Cardiac septum (tissue), 1 donor: Measurements from ENCODE around the gene ANTKMT. TPM values are rescaled to one million over a fixed set of nuclear protein-coding genes. Genes with fewer than 3 reads are reported as not detected.

Source experiments
- DNase-seq: peaks from one replicate; pipeline ENCODE4 v3.0.0-alpha.2; 2020; ENCODE audit warnings: low spot score
- intact Hi-C: fragments of 100-400 bp; cut with DNase I; formaldehyde crosslinking; loops from one replicate; pipeline ENCODE4 v1.14.0; 2022
- total RNA-seq: library from RNA; stranded (reverse); fragmentation: NEBNext Ultra II Directional; extraction: Animal tissue kit (Norgen Biotek cat#: 25700); gene quantifications from one replicate; pipeline ENCODE4 v1.2.1, GENCODE V29; 2021
- donor health status: DM: no; HTN: no; CAD: no.

The ANTKMT gene
- total RNA-seq, 1 donor from 2014 or later = 36.6 TPM

DNA sequence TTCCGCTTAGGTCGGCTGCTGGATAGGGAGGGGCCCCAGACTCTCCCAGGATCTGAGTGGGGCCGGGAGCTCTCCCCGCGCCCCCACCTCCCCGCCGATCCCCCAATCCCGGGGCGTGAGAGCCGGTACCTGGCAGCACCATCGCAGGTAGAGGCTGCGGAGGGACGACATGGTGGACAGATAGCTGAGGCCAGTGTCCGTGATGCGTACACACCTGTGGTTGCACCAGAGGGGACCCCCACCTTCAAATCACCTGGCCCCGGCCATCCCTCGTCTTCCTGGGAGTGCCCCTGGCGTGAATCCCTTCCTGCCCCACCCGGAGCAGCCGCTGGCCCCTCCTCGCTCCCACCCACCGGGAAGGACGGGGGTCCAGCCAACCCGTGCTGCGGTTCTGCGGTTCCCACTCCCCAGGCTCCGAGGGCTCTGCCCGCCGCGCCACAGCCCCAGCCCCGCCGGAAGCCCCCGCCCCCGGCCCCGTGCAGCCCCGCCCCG, 26.0 kb upstream of the ANTKMT start:
- intact Hi-C loops = no loop called here
- no peak for DNase-seq

DNA sequence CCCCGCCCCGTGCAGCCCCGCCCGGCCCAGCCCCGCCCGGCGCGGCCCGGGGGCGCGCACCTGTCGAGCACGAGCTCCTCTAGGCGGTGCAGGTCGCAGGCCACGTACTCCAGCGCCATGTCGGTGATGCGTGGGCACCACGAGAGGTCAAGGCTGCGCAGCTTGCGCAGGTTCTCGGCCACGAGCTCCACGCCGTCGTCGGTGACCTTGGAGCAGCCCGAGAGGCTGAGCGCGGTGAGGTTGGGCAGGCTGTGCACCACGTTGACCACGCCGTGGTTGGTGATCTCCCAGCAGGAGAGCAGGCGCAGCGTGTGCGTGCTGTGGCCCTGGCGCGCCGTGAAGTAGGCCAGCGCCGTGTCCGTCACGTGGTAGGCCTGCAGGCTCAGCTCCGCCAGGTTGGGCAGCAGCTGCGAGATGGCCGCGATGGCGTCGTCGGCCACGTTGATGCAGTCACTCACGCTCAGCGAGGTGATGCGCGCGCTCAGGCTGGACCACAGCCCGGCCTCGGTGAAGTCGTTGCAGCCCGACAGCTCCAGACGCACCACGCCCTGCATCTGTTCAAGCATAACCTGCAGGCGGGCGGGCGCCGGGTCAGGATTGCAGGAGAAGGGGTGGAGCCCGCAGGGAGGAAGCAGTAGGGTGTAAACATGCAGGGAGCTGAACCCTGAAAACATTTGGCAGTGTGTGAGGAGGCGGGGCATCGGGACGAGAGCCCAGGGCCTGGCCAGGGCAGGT, 25.4 kb upstream of the ANTKMT start:
- intact Hi-C loops = no loop called here
- DNase-seq = no peak

DNA sequence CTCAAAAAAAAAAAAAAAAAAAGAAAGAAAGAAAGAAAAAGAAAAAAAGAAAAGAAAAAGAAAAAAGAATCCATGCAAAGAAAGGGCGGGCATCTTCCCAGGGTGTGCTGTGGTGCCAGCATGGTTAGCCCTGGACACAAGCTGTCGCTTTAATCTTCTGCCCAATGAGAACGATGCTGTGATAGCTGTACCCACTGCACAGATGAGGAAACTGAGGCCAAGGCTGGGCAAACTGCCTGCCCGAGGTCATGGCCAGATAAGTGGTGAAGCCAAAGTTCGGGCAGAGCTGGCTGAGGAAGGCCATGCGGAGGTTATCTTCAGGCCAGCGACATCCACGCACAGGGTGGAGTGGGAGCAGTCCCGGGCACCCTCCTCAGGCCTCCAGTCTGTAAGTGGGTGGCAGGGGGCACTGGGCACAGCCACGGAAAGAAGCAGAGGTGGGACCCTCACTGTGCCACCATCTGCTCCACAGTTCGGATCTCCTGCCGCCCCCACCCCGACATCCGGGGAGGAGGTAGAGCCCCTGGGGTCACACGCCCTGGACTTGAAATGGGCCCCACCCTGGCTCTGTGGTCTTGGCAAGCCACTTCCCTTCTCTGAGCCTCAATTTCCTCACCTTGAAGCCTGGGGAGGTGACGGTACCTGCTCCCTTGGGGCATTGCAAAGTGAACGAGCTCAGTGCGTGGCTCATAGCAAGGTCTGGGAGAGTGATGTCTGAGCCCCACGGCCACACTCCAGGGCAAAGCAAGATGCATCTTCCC, 21.9 kb upstream of the ANTKMT start:
- DNase-seq = no peak
- intact Hi-C loops = no loop called here

DNA sequence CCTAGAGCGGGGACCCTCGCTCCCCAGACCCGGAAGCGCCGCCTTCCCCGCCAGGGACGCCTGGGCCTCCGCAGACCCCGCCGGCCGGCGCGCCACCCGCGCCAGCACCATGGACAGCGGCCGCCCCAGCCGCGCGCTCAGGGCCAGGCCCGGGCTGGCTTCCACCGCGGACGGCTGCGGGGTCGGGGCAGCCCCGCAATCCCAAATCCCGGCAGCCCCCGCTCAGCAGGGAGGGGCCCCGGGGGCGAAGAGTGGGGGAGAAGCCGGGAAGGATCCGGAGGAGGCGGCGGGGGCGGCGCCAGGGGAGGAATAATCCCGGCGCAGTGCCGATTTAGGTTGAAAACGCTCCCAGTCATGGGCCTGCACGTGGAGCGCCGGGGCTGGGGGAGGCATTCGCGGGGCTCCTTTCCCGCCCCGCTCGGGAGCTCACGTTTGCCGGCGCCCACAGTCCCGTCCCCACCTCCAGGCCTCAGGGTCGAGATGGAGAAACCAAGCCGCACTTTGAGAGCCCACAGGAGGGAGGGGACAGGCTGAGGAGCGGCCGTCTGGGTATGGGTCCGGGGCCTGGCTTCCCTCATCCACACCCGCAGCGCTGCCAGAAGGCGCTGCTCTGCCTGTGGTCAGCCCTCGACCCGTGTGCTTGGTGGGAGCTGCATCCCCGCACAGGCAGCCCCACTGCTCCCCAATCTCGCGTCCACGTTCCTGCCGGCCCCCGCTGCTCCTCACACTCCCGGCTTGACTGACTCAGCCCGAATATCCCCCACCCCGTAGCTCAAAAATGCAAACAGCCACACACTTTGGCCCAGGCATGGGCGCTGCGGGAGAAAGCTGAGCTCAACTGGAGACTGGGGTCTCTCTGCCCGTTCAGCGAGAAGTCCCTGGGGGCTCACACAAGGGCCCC, 20.0 kb upstream of the ANTKMT start:
- DNase-seq = no peak
- intact Hi-C loops = no loop called here

GRCh38 chr16:702341-702740, 18.6 kb upstream of the ANTKMT start:
- no peak for DNase-seq
- intact Hi-C loops = no loop called here

DNA sequence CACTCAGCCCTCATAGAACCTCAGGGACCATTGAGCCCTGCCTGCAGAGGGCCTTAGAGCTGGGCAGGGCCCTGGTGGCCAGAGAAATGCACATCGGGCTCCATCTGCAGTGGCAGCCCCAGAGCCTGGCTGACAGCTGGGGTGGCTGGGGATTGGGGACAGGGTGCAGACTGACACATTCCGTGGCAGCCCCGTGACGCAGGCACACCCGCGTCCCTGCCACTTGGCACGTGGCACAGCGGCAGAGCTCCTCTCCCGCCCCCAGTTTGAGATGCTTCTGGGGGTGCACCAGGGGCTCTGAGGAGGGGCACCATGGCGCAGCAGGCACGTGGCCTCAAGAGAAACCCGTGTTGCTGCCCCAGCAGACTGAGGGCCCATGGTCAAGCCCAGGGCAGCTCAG, 17.5 kb upstream of the ANTKMT start:
- no peak for DNase-seq
- intact Hi-C loops = no loop called here

DNA sequence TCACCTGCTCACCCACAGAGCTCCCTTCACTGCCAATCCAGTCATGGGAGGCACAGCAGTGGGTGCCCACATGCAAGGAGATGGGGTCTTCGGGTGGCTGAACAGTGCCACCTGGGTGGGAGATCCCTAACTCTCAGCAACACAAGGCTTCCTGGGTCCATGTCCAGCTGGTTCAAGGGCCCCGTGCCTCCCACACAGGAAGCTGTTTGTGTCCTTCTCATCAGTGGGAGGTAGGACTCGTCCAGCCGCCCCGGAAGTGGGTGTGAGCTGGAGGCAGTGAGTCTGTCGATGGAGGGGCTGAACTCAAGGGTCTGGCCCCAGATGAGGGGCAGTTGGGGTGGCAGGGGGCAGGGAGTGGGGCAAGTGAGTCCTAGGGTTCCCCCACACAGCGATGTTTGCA, 16.9 kb upstream of the ANTKMT start:
- DNase-seq = no peak
- intact Hi-C loops = no loop called here

GRCh38 chr16:704552-705380, 16.2 kb upstream of the ANTKMT start:
- intact Hi-C loops = no loop called here
- no peak for DNase-seq

DNA sequence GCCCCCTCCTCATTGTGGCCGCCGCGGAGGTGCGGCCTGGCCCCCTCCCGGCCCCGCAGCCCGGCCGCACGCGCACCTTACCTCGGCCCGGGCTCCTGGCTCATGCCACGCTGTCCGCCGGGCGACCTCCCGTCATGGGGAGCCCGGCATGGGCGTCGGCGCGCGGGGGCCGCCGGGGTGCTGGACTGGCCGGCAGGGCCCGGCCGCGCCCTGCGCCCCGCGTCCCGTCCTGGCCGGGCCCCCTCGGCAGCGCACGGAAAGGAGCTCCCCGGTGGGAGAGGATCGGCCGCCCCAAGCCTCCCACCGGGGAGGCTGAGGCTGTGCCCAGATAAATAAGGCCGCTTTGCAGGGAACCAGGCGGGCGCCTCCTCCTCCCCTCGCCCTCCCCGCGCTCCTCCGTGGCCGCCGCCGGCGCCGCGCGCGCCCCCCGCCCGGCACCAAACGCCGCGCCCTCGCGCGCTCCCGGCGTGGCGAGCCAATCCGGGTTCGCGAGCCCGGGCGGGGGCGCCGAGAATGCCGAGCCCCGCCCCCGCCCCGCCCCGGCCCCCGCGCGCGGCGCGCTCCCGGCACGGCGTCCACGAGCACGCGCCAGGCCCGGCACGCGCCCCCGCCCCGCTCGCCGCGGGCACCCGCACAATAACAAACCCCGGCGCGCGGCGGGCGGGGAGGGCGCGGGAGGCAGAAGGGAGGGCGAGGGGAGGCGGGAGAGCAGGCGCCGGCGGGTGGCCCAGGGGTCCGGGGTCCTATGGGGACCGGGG, 15.3 kb upstream of the ANTKMT start, which contains the start of gene FBXL16:
FBXL16 (minus strand) TSS at position 371 of the 758 bp plus-strand sequence. CDS start 8,396 bp downstream, outside the sequence.
- DNase-seq = no peak
- intact Hi-C loops = no loop called here

DNA sequence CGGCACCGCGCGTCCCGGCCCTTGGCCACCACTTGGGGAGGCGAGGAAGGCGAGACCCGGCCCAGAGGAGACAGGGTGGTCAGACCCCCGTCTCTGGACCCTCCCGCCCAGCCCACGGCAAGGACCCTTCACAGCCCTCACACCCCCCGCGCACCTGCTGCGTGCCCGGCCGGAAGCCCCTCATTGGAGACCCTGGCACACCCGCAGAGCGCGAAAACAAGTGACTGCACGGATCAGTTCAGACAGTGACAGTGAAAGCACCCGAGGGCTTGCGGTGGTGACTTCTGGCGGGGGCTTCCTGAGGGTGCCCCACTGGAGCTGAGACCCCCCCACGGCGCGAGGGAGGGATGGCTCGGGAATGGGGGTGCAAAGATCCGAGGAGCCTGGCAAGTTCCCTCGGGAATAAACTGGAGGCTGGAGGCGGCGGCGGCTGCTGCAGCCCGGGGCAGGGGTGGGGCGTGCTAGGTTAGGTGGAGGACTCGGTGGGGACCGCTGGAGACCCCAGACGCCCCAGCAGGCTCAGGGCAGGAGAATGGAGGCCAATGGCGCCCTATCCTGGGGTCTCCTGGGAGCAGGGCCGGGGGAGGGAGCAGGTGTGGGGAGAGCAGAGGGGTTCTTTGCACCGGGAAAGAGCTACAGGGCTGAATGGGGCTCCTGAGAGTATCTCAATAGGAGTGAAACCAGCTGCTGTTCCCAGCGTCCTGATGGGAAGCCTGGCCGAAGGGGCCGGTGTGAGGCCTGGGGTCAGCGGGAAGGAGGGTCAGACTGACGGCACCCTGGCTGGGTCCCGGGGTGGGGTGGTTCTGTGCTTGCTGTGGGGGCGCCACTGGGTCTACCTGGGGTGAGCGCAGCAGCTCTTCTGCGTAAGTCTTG, 14.5 kb upstream of the ANTKMT start:
- intact Hi-C loops = no loop called here
- no peak for DNase-seq

DNA sequence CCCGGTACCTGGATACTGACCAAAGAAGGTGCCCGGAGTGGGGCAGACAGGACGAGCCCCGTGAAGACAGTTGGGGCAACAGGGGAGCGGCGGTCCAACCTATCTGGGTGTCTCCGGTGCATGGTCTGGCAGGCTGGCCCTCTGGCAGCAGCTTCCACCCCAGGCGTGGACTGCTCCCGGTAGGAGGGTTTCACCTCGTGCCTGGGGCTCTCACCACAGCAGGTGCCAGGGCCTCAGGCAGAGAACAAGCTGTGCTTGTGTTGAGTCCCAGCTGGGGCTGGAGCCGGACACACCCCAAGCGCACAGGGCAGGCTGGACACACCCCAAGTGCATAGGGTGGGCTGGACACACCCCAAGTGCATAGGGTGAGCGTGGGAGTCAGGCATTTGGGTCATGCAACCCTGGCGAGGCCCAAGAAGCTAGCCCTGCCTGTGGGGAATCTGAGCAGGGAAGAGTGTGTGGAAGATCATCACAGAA, 13.8 kb upstream of the ANTKMT start:
- intact Hi-C loops = no loop called here
- no peak for DNase-seq

GRCh38 chr16:708019-708418, 12.9 kb upstream of the ANTKMT start:
- DNase-seq = no peak
- intact Hi-C loops = no loop called here

- DNase-seq = no peak
- intact Hi-C loops = no loop called here
These were observed 12.0 kb upstream of the ANTKMT start for GRCh38 chr16:708959-709358.

- DNase-seq = peak; percentile 85
- intact Hi-C loops = loop anchor here (5.0 kb wide), 1 partner anchor 347 kb away; no protein-coding TSS in a partner anchor
These were observed 11.1 kb upstream of the ANTKMT start for GRCh38 chr16:709566-710499.

DNA sequence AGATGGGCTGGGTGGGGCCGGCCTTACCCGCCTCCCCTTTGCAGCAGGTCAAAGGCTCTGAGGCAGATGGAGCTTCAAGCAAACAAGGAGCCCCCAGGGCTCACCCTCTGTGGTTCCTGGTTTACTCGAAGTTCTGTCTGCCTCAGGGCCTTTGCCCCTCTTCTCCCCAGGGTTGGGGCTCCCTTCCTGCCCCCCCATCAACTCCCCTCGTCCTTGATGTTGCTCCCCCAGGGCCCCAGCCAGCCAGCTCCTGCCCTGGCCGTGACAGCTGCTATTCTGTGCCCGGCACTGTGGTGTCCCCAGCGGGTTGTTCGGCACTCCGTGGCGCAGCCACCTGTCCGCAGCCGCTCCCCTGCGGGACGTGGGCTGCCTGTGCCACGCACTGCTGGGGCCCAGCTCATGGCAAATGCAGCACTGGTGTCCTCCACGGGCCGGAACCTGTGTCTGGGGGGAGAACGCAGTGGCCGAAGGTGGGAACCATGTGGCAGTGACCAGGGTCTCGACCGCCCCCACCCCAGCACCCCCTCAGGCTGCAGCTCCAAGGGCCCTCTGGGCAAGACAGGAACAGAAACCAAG, 10.4 kb upstream of the ANTKMT start:
- intact Hi-C loops = loop anchor here (1.0 to 5.0 kb wide), 2 partner anchors 75 to 347 kb away; no protein-coding TSS in a partner anchor
- no peak for DNase-seq

- DNase-seq = no peak
- intact Hi-C loops = loop anchor here (1.0 to 5.0 kb wide), 2 partner anchors 74 to 346 kb away; no protein-coding TSS in a partner anchor
These were observed 9.9 kb upstream of the ANTKMT start for GRCh38 chr16:711084-711483.
